G401.6 (cell line): ENCODE measurements around the gene CLPTM1L.

Source experiments
- FAIRE-seq: peaks from 2 replicates; lab custom pipeline; 2012; peaks lifted over from hg19 to GRCh38; lab: Jason Lieb, UNC

Gene CLPTM1L

DNA sequence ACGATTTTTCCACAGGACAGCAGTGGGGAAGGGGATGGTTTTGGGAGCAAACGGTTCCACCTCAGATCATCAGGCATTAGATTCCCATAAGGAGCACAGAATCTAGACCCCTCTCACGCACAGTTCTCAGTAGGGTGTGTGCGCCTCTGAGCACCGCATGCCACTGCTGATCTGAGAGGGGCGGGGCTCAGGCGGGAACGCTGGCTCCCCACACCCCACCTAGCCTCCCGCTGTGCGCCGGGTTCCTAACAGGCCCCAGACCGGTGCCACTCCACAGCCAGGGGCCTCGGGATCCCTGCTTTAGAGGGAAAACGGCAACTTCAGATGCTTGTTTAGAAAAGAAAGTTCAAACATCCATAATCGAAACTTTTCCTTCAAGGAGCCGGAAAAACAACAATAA lies 70.4 kb downstream of the CLPTM1L start:
- no peak for FAIRE-seq

DNA sequence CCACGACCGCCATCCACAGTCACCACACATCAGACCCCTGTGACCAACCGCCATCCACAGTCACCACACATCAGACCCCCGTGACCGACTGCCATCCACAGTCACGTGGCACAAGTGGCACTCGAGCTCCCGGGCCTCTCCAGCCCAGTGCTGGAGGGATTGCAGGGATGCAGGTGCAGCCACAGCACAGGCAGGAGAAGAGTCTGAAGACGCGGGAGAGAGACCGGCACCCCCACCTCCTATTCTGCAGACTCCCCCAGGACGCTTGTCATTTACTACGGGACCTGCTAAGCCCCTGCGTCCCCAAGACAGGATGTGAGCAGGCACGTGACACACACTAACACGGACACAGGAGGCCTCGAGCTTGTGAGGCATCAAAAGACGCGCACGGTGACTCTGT lies 71.2 kb downstream of the CLPTM1L start:
- no peak for FAIRE-seq

DNA sequence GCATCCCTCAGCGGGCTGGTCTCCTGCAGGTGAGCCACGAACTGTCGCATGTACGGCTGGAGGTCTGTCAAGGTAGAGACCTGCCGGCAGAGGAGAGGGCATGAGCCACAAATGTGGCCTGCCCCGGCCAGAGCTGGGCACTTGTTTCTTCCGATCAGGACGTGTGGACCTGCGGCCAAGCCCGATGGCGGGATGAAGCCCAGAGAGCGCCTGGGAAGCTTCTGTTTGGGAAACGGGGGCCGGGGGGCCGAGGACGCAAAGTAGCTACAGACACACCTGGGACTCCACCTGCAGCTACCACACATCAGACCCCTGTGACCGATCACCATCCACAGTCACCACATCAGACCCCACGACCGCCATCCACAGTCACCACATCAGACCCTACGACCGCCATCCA lies 72.7 kb downstream of the CLPTM1L start:
- no peak for FAIRE-seq

DNA sequence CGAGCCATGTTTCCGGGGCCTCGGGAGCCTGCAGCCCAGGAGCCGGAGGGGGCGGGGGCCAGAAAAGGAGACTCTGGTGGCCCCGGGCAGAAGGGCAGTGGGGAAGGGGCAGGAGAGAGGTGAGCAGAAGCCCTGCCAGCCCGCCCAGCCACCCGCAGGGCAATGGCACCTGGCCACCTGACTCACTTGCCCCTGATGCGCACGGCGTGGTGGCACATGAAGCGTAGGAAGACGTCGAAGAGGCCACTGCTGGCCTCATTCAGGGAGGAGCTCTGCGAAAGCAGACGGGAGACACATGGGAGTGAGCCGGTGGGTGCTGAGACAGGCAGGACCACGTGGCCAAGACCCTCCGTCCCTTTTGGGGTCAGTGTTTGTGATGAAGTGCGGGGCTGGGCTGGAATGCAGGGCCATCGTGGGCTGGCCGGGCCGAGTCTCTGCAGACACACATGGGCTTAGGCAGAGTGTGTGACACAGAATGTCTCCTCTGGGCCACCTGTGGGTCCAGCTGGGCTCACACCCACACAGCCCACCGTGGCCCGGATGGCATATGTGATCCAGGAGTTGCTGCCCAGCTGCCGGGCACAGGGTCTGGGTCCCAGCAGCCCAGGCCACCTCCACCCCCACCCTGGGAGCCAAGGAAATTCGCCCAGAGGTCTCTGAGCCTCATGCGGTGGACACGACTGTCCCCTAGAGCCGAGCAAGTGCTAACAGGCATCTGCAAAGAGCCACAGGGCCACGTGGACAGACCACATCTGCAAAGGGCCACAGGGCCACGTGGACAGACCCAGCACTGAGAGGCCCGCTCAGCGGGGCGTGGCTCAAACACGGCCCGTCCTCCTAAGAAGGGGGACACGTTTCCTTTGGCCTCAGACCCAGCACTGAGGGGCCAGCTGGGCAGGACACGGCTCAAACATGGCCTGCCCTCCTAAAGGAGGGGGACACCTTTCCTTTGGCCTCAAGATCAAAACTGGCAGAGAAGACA lies 73.7 kb downstream of the CLPTM1L start:
- no peak for FAIRE-seq

DNA sequence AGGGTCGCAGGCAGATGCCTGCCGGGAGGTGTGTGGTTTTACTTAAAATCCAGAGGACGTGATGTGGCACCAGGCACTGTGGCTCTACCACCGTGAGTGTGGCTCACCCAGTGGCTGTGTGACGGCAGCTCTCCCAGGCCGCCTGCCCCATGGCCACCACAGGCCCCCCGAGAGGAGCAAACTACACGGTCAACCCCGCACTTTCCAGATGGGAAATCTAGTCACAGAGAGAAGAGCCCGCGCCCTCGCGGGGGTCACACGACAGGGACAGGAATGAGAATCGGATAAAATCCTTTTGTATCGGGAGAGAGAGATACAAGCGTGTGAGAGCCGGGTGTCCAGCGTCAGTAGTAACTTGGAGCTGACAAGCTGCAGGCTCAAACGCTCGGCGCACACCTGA lies 74.5 kb downstream of the CLPTM1L start:
- FAIRE-seq = no peak

DNA sequence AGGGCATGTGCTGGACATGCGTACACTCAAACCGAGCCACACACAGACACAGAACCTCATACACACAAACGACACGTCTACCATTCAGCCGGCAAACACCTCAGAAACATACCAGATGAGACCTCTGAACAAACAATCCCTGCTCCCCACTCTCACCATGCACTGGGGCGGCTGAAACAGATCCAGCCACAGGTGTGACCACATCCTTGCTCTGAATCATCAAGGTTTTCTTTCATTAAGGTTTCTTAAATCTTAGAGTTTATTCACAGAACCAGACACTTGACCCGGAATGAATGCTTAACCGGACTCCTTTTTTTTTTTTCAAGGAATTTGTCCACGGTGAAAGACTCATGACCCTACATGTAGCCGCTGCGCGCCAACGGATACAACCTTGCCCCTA lies 76.2 kb downstream of the CLPTM1L start:
- no peak for FAIRE-seq

DNA sequence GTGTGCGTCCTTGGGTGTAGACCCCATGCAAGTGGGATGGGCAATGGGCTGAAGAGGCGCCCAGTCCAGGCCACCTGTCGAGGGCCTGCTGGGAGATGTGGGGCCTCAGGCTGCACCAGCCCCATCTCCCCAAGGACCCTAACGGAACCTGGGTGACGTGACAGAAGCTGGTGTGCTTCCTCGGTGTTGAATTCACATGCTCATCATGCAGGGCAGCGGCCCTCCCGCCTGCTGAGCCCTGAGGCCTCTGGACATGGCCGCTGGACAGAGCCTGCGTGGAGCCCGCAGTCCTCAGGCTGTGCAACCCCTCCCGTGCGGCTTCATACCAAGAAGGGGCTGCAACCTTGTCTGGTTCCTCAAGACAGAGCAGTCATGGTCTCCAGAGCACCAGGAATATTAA lies 76.8 kb downstream of the CLPTM1L start:
- no peak for FAIRE-seq
